ELR (cell line): ENCODE results near the gene BRSK2.

Experiments used
- DNase-seq: peaks from one replicate; pipeline ENCODE4 v3.0.0-alpha.2; 2015; ENCODE audit warnings: low read depth

BRSK2 gene

DNA sequence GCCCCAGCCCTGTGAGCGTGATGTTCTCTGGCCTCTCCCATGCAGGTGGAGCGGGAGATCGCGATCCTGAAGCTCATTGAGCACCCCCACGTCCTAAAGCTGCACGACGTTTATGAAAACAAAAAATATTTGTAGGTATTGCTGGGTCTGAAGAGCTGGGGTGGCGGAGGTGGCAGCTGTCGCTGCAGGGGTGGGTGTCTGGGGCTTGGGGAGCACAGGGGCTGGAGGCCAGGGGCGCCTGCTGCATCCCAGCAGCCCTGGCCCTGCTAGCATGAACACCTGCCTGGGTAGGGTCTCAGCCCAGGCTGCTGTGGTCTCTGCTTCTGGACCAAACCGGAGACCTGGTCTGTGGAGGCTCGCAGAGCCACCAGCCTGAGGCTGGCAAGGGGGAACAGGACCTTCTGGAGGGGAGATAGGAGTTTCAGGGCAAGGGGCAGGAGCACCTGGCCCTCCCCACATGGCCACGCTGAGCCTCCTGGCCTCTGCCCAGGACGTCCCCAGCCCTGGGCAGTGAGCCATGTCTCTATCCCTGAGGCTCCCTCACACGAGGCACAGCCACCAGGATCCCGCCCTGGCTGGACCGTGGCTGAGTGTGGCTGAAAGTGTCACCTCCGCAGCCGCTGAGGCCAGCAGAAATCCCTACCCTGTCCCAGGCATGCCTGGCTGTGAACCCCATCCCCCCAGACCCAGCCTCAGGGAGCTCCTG, 48.7 kb downstream of the BRSK2 start:
- DNase-seq, result no peak

DNA sequence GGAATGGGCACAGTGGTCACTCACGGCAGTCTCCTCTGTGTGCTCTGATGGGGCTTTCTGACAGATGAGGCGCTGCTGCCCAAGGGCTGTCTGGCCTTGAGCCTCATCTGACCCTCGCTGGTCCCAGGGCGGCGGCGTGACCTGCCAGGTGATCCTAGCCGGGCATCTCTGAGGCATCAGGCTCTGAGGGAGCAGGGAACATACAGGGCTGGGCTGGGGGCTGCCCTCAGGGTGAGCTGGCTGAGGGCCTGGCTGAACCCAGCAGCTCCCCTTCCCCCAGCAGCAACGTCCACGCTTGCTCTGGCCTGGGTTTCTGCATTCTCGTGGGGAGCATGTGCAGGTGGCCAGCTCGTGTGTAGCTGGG, 49.2 kb downstream of the BRSK2 start:
- DNase-seq, result no peak

DNA sequence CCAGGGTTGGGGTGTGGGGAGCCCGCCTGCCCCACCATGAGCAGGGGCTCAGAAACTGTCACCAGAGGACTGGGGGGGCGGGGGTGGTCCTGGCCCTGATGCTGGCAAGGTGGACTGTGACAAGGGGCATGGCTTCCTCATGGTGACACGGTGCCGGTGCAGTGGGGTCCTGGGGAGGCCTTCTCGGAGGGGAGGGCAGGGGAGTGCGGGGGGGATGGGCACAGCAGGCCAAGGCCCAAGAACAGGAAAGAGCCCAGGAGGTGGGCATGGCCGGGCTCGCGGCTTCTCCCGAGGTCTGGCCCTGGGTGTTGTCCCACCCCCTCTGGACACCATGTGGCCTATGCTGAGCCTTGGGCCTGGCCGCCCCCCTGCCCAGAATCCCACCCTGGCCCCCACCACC, 49.6 kb downstream of the BRSK2 start:
- DNase-seq, result no peak

DNA sequence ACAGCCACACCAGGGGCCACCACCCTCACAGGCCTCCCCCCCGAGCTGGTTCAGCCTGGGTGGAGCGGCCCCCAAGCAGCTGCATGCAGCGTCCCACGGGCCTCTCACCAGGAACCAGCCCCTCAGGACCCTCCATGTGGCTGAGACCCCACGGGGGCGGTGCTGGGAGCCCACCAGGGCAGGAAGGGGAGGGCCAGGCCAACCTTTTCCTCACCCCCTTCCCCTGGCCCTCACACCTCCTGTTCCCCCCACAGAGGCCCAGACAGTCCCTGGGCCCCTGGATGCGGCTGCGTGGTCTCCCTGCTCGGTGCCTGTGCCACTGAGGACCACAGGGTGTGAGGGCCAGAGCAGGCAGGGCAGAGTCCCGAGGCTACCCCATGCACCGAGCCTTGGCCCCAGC, 50.3 kb downstream of the BRSK2 start:
- no peak for DNase-seq

DNA sequence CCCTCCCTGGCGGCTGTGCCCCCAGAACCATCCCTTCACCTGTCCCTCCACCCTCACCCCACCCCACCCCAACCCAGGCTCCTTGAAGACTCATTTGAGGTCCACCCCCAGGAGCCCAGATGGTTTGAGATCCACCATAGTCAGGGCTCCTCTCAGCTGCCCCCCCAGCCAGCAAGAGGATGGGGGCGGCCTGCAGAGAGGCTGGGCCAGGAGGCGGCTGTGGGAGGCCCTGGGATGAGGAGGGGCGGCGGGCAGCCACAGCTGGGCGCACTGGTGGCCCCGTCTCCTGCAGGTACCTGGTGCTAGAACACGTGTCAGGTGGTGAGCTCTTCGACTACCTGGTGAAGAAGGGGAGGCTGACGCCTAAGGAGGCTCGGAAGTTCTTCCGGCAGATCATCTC, 50.8 kb downstream of the BRSK2 start:
- no peak for DNase-seq

DNA sequence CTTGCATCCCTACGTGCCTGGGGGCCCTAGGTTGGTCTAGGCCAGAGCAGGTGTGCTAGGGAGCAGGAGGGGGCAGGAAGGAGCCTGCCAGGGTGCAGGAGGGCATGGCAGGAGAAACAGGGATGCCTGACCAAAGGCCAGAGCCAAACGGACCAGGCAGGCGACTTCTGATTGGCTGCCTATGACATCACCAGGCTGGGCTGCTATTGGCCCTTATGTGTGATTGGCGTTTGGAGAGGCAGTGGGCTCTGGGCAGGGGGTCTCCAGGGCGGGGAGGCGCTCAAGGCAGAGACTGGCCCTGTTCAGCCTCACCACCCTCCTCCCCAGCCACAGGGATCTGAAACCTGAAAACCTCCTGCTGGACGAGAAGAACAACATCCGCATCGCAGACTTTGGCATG, 52.4 kb downstream of the BRSK2 start:
- DNase-seq, result no peak

DNA sequence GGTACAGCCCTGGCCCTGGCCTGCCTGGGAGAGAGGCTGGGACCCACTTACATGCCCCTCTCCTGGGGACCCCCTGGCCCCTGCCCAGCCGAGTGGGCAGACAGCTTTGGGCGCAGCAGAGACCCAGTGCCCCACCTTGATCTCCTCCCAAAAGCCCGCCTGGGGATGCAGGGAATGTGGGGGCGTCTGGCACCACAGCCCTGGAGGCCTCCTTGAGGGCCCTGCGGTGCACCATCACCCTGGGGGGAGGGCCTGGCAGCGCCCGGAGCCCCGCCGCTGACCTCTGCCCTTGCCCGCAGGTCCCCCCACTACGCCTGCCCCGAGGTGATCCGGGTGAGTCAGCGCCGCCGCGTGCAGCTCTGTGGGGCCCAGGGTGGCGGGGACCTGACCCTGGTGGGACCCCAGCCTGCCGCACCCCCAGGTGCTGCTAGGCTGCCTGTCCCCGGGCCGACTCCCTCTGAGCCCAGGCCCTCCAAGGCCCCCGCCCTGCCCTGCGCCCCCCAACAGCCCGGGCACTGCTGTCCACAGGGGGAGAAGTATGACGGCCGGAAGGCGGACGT, 53.2 kb downstream of the BRSK2 start:
- no peak for DNase-seq

DNA sequence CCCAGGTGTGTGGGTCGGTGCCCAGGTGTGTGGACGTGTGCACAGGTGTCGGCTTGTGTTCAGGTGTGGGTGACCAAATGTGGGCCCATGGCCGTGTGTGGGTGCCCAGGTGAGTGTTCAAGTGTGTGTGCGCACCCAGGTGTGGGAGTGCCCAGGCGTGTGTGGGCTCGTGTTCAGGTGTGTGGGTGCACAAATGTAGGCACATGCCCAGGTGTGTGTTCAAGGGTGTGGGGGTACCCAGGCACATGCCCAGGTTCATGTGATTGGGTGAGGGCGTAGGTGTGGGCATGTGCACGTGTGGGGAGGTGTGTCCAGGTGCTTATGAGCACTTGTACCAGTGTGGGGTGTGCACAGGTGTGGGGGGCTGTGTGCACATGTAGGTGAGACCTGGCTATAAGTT, 54.0 kb downstream of the BRSK2 start:
- no peak for DNase-seq

DNA sequence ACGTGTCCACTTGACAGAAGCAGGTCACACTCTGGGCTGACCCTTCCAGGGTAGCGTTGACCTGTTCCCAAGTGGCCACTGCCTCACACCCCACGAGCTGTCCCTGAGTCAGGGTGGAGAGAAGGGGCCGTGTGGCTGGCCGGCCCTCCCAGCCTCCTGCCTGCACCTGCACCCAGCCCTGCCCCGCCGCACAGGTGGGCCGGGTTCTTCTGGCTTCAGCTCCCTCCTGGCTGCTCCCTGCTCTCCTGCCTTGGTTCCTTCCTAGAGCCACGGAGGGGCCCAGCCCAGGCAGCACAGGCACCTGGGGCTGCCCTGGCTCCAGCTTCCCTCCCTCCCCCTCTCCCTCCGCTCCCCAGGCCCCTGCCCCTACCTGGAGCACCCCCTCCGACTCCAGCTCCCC, 54.6 kb downstream of the BRSK2 start:
- DNase-seq, result no peak

DNA sequence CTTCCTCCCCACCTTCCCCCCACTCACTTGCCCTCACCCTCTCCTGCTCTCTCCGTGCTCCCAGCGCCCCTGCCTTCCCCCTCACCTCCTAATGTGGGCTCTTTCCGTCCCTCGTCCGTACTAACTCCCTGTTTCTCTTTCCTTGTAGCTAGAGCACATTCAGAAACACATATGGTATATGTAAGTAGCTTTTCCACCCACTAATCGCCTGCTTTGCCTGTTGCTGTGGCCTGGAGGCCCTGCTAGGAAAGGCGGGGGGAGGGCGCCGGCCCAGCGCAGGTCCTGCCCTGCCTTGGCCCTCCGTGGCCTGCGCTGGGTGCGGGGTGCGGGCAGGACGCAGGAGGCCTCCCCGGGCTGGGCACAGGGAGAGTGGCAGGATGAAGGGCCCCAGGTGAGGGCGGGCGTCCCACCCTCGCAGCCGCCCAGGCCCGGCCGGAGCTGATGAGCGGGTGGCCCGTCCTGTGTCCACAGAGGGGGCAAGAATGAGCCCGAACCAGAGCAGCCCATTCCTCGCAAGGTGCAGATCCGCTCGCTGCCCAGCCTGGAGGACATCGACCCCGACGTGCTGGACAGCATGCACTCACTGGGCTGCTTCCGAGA, 55.2 kb downstream of the BRSK2 start:
- no peak for DNase-seq

DNA sequence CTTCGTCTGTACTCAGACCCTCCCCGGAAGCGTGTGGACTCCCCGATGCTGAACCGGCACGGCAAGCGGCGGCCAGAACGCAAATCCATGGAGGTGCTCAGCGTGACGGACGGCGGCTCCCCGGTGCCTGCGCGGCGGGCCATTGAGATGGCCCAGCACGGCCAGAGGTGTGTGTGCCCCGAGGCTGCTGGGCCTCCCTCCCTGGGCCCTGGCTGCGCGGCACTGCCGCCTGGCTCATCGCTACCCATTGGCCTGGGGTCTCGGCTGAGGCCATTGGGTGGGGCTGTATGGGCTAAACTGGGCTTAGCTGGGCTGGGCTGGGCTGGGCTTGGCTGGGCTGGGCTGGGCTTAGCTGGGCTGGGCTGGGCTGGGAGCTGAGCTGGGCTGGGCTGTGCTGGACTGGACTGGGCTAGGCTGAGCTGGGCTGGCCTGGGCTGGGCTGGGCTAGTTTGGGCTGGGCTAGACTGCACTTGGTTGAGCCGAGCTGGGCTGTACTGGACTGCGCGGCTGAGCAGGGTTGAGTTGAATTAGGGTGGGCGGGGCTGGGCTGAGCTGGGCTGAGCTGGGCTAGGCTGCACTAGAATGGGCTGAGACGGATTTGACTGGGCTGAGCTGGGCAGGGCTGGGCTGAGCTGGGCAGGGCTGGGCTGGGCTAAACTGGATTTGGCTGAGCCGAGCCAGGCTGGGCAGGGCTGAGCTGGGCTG, 56.2 kb downstream of the BRSK2 start:
- no peak for DNase-seq

DNA sequence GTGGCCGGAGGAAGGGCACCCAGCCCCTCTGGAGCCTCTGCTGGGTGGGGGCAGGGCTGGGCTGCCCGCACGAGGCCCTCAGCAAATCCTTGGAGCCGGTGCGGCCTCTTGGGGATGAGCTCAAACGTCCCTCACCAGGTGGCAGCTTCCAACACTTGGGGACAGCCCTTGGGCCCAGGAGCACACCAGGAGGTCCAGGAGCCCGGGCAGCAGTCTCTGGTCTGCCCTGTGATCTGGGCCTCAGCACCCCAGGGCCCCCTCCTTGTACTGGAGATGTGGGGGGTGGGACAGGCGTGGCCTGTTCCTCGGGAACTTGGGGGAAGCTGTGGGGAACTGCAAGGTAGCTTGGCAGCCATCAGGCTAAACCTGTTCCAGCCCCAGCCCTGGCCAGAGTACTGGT, 56.9 kb downstream of the BRSK2 start:
- DNase-seq, result no peak

DNA sequence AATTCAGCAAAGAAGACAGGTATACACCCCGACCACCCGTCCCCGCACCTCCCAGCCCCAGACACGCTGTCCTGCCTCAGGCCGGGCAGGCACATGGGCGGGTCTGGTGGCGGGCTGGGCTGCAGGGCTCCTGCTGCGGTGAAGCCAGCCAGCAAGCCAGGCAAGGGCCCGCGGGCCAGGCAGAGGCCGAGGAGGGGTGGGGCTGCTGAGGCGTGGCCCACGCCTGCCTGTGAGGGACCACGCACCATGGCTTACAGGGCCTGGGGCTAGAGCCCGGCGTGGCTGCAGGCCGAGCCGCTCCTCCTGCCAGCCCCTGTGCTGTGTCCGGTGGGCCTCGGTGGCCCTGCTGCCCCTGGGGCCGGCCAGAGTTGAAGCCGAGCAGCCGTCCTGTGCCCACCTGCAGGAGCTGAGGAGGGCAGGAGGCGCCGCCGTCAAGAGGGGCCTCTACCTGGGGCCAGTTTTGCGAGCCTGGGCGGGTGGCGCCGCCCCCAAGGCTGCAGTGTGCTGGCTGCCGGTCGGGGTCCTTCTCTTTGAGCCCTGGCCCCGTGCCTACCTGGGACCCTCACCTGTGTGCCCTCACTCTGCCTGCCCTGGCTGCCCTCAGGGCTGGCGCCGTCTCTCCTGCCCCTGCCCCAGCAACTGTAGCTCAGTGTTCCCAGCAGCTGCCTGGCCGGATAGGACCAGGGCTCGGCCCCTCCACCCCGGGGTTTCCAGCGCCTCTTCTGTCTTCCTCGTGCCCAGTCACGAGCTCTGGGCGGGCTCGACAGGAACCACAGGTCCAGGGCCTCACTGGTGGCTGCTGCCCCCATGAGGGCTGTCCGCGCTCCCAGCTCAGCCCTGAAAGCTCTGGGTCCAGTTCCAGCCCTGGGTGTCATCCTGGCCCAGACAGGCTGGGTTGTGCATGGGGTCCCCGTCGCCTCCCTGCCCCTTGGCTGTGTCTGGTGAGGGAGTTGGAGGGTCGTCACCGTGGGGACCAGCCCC, 58.4 kb downstream of the BRSK2 start:
- DNase-seq, result no peak

DNA sequence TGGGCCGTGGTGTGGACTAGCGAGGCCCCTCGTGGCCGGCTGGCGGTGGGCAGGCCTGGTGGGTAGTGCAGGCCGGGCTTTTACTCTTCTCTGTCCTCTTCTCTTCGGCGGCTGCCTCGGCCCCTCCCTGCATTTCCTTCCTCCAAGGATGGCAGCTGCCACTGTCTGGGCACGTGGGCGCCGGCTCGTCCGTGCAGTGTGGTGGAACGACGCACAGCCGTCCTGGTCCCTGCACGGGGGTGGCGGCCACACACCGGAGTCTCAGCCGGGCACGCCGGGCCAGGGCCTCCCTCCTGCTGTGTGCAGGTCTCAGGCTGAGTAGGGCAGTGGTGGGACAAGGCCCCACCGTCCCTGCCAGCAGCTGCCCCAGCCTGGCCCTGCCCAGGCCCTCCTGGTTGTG, 59.1 kb downstream of the BRSK2 start:
- no peak for DNase-seq

DNA sequence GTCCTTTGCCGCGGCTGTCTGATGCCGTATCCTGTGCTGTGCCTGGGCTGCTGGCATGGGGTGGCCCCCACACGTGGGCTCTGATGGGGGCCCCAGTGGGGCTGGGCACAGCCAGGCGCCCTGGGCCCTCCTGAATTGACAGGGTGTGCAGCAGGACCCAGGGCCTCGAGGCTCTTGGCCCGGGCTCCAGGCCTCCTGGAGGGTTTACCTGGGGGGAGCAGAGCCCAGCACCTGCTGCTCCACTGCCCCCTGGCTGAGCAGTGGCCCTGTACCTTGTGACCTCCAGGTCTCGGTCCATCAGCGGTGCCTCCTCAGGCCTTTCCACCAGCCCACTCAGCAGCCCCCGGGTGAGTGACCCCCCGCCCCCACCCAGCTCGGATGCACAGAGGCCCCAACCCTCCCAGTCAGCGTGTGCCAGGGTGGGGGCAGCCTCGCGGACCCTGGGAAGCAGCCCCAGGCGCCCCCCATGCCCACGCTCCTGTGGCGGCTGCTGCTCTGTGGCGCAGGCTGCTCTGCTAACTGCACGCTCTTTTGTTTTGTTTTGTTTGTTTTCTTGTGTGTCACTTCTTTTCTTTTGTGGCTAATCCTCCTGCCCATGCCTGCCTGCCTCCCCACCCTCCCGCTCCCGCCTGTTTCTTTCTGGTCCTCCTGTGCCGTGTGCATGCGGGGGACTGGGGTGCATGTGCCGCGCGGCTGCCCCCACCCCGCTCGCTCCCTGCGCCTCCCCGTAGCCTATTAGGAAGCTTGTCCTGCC, 59.9 kb downstream of the BRSK2 start:
- no peak for DNase-seq

DNA sequence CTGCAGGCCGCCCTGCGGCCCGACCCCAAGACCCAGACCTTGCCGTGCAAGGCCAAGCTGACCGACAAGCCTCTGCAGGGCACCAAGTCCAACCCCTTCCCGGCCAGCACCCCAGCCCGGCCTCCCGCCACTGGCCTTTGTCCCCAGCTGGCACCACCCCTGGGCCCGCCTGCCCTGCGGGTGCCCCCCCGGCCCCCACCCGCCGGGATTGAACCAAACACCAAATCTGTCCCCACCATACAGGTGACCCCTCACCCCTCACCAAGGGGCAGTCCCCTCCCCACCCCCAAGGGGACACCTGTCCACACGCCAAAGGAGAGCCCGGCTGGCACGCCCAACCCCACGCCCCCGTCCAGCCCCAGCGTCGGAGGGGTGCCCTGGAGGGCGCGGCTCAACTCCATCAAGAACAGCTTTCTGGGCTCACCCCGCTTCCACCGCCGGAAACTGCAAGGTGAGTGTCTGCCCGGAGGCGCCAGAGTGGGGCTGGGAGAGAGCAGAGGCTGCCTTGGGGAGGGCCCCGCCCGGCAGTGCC, 60.7 kb downstream of the BRSK2 start:
- no peak for DNase-seq

DNA sequence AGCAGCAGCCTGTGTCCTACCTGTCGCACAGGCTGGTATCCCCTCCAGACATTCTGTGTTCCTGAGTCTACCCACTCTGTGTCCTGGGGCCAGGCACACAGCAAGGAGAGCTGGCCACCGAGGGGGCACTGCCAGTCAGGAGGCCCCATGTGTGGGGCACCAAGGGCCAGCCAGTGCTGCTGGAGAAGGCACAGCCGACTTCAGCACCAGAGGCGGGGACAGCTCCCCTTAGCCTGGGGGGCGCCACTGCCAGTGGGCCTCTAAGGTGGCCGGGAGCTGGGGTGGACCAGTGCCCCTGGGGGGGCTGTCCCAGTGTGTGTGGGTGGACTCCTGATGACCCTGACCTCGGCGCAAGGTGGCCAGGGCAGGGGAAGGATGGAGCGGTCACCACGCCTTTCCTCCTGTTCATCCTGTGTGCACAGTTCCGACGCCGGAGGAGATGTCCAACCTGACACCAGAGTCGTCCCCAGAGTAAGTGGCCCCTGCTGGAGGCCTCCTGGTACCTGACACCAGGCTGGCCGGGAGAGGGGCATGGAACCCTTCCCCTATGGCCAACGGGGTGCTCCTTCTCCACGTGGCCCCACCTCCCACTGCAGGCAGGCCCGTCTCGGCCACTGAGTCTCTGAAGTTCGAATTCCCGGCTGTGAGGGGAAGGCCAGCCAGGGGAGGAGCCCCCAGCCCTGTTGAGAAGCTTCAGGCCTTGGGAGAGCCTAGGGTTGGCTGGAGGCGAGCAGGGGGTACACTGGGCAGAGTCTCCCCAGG, 61.4 kb downstream of the BRSK2 start:
- no peak for DNase-seq

DNA sequence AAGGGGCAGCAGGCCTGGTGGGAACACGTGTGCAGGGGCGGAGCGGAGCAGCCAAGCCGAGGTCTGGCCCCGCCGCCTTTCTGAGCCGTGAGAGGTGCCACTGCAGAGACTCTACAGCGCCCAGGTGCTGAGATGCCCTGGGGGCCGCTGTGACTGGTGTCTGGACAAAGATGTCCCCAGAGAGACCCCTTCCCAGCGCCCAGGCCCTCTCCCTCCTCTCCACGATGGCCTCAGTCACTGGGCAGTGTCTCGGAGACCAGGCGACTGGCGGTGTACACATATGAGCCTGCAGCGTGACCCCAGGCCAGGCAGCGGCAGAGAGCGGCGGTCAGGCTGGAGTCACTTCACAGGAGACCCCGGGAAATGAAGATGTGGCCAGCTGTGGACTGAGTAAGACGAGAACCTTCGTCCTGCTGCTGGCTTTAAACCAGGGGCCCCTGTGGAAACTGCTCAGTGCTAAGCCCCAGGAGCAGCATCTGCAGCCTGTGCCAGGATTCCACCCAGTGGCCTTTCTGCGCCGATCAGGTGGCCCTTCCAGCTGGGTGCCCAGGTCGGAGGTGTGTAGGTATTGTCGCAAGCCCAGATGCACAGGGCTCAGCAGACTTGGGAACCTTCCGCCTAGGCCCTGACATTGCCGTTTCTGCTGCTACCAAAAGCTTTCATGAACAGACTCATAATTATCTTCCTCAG, 62.2 kb downstream of the BRSK2 start:
- DNase-seq, result no peak

DNA sequence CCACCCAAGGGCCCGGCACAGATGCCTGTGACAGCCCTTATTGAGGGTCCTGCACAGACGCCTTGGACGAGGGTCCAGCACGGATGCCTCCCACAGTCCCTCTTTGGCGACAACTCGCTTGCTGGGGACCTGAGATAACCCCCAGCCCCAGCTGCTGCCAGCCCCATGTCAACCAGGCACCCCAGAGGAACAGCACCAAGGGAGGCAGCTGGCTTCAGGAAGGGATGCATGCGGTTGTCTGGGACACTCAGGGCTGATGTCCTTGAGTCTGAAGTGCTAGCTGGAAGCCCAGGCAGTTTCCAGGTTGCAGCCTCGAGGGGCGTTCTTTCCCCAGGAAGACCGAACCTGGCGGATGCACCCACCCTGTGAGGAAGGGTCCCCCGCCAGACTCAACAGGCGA, 63.0 kb downstream of the BRSK2 start:
- DNase-seq, result no peak

DNA sequence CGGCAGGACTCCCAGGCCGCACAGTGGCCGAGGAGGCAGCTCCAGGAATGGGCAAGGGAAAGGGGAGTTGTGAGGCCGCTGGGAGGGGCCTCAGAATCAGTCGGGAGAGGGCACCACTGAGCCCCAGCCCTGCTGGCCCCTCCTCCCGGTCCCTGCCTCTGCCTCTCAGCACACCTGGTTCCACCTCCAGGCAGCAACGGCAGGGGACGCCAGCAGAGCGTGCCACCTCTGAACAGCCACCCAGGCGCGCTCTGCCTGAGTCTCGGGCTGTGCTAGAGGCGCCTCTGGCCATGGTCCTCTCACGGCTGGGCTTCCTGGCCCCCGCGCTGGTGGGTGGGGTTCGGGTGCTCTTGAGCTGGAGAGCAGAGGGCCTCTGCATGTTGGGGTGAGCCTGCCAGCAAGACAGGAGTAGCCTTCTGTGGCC, 63.9 kb downstream of the BRSK2 start:
- peak; percentile 28 for DNase-seq
